Bronchial smooth muscle cell (primary cell): ENCODE measurements around the gene LBH. TPM values are rescaled to one million over a fixed set of nuclear protein-coding genes. Genes with fewer than 3 reads are reported as not detected.

Experiments used
- total RNA-seq: library from RNA; depleted of rRNA; stranded (reverse); fragments of >200 nt; gene quantifications from 2 replicates; pipeline ENCODE4 v1.2.1, GENCODE V29; 2014

The LBH gene
- total RNA-seq = 50.3 and 73.4 TPM in 2 replicates

GRCh38 chr2:30231212-30231995 lies at the start of gene LBH:
Gene LBH (plus strand): TSS chr2:30231534. CDS start chr2:30231739, 205 bp downstream.

Other genes starting within 250 kb of the LBH start
- 130 and 250 TPM in 2 replicates for gene YPEL5, start 84.5 kb upstream of the LBH start, total RNA-seq
- gene LCLAT1, start 215.7 kb downstream of the LBH start, total RNA-seq = 7.7 and 8.1 TPM in 2 replicates